HEK293 (cell line): ENCODE measurements around the gene TMEFF1.
A peak's percentile ranks its signal among the peaks of the same experiment; 100 is the strongest.

Experiments
- CTCF ChIA-PET: fragments of 350-600 bp; formaldehyde crosslinking; extraction: SDS; loops from one replicate; lab custom pipeline; 2021; ENCODE audit warnings: antibody characterized with exemption; lab: Yijun Ruan, JAX
- POLR2A ChIA-PET: fragments of 300-600 bp; formaldehyde crosslinking; extraction: SDS; loops from one replicate; lab custom pipeline; 2020; ENCODE audit warnings: antibody characterized with exemption, inconsistent platforms; lab: Yijun Ruan, JAX
- H3K27ac ChIP-seq: fragments of 200-500 bp; sonication (Bioruptor generic); 2 replicates; pipeline ENCODE4 v1.5.1; 2014; ENCODE audit warnings: low read depth, low read length, control low read depth, inconsistent platforms; ENCODE audit errors: extremely low read depth
- H3K36me3 ChIP-seq, 2 experiments: fragments of 200-500 bp in 1 of 2; sonication (Bioruptor generic) in 1 of 2; 1 replicate in 1 of 2; 2 replicates in 1 of 2; pipeline ENCODE4 v1.5.1; 2014 to 2017; ENCODE audit warnings: inconsistent platforms in 2 of 2, low read length in 2 of 2; ENCODE audit not compliant: control insufficient read depth in 2 of 2, insufficient read depth in 1 of 2
- H3K4me1 ChIP-seq: fragments of 200-500 bp; sonication (Bioruptor generic); 2 replicates; pipeline ENCODE4 v1.5.1; 2014; ENCODE audit warnings: mild to moderate bottlenecking, low read length, inconsistent platforms; ENCODE audit not compliant: control insufficient read depth, insufficient read depth
- H3K4me3 ChIP-seq: 2 replicates; pipeline ENCODE4 v1.5.1; 2011; ENCODE audit warnings: low read depth, mild to moderate bottlenecking, control low read depth, low read length, moderate library complexity
- H3K9me3 ChIP-seq: fragments of 200-500 bp; sonication (Bioruptor generic); 2 replicates; pipeline ENCODE4 v1.5.1; 2014; ENCODE audit warnings: low read depth, low read length, inconsistent platforms; ENCODE audit not compliant: control insufficient read depth, insufficient read depth
- AEBP2 ChIP-seq: fragments of 450-650 bp; formaldehyde crosslinking; IDR thresholded peaks from 2 replicates; pipeline ENCODE4 v1.5.1; 2016; ENCODE audit warnings: missing biosample characterization, missing genetic modification characterization, borderline replicate concordance
- IKZF3 ChIP-seq: fragments of 450-650 bp; IDR thresholded peaks from 2 replicates; pipeline ENCODE4 v1.5.0; 2018; ENCODE audit warnings: missing biosample characterization, mild to moderate bottlenecking, missing genetic modification characterization, moderate library complexity
- KLF10 ChIP-seq: fragments of 450-650 bp; IDR thresholded peaks from 2 replicates; pipeline ENCODE4 v1.5.1; 2018; ENCODE audit warnings: missing biosample characterization, mild to moderate bottlenecking, missing genetic modification characterization
- PRDM10 ChIP-seq: fragments of 450-650 bp; formaldehyde crosslinking; IDR thresholded peaks from 2 replicates; pipeline ENCODE4 v1.5.1; 2016; ENCODE audit warnings: missing biosample characterization, missing genetic modification characterization
- SP3 ChIP-seq: fragments of 450-650 bp; formaldehyde crosslinking; IDR thresholded peaks from 2 replicates; pipeline ENCODE4 v1.5.1; 2016; ENCODE audit warnings: missing biosample characterization, missing genetic modification characterization
- ZFHX2 ChIP-seq: fragments of 450-650 bp; formaldehyde crosslinking; conservative IDR thresholded peaks from 2 replicates; pipeline ENCODE4 v1.5.1; 2016; ENCODE audit warnings: missing biosample characterization, missing genetic modification characterization
- ZFP69B ChIP-seq: fragments of 450-650 bp; formaldehyde crosslinking; IDR thresholded peaks from 2 replicates; pipeline ENCODE4 v1.5.1; 2016; ENCODE audit warnings: missing biosample characterization, missing genetic modification characterization
- ZNF121 ChIP-seq: fragments of 450-650 bp; formaldehyde crosslinking; IDR thresholded peaks from 2 replicates; pipeline ENCODE4 v1.5.1; 2016; ENCODE audit warnings: missing biosample characterization, missing genetic modification characterization
- ZNF19 ChIP-seq: fragments of 450-650 bp; formaldehyde crosslinking; IDR thresholded peaks from 2 replicates; pipeline ENCODE4; 2016; ENCODE audit warnings: missing biosample characterization, missing genetic modification characterization, low read depth
- ZNF324 ChIP-seq: fragments of 450-650 bp; formaldehyde crosslinking; IDR thresholded peaks from 2 replicates; pipeline ENCODE4 v1.5.1; 2016; ENCODE audit warnings: missing biosample characterization, missing genetic modification characterization
- ZNF362 ChIP-seq: fragments of 450-650 bp; formaldehyde crosslinking; IDR thresholded peaks from 2 replicates; pipeline ENCODE4 v1.5.1; 2016; ENCODE audit warnings: missing biosample characterization, missing genetic modification characterization
- ZNF449 ChIP-seq: fragments of 450-650 bp; formaldehyde crosslinking; IDR thresholded peaks from 2 replicates; pipeline ENCODE4 v1.5.1; 2017; ENCODE audit warnings: missing biosample characterization, mild to moderate bottlenecking, missing genetic modification characterization, moderate library complexity
- ZNF513 ChIP-seq: fragments of 450-650 bp; IDR thresholded peaks from 2 replicates; pipeline ENCODE4 v1.5.1; 2018; ENCODE audit warnings: missing biosample characterization, missing genetic modification characterization
- ZNF544 ChIP-seq: fragments of 450-650 bp; formaldehyde crosslinking; IDR thresholded peaks from 2 replicates; pipeline ENCODE4 v1.5.0; 2017; ENCODE audit warnings: missing biosample characterization, missing genetic modification characterization
- ZNF596 ChIP-seq: fragments of 450-650 bp; IDR thresholded peaks from 2 replicates; pipeline ENCODE4 v1.5.0; 2018; ENCODE audit warnings: missing biosample characterization, mild to moderate bottlenecking, missing genetic modification characterization, moderate library complexity
- ZXDB ChIP-seq: fragments of 450-650 bp; formaldehyde crosslinking; IDR thresholded peaks from 2 replicates; pipeline ENCODE4 v1.5.1; 2016; ENCODE audit warnings: missing biosample characterization, missing genetic modification characterization

The TMEFF1 gene

GRCh38 chr9:100472788-100473275 is at the start of gene TMEFF1:
TMEFF1 (plus strand) TSS chr9:100473149; CDS start chr9:100473545, 396 bp downstream.
- CTCF ChIA-PET, result interaction anchor here (0.7 to 1.4 kb wide), 2 partner anchors 36 to 53 kb away, joined by 3 read pairs; no protein-coding TSS in a partner anchor
- Histone ChIP-seq H3K9me3 (no peaks in the 10 kb centered on the region), H3K4me3 (peak within 1 kb of the TSS; percentile 91), H3K36me3 (no peaks in the 10 kb centered on the region), H3K4me1 (peaks cover 8% of the 10 kb centered on the region; the same call in 1 of the 2 replicates)
- TF ChIP-seq AEBP2 (tag by site-specific recombination) (no peak), ZXDB (tag by site-specific recombination) (0 out of 2 replicates have a peak, but pooled peaks have one; percentile 33), ZFP69B (0 out of 2 replicates have a peak, but pooled peaks have one; percentile 34), ZNF324 (no peak), KLF10 (tag by site-specific recombination) (peak; percentile 84; the same call in 1 of the 2 replicates), PRDM10 (tag by site-specific recombination) (peak; percentile 16; the same call in 1 of the 2 replicates), ZFHX2 (tag by site-specific recombination) (0 out of 2 replicates have a peak, but pooled peaks have one; percentile 16), ZNF513 (tag by site-specific recombination) (no peak)
- TF ChIP-seq, all 188 proteins: peak for 5
- H3K27ac ChIP-seq, result peak within 1 kb of the TSS; percentile 54; the same call in 1 of the 2 replicates
- POLR2A ChIA-PET, result interaction anchor here (1.1 to 1.4 kb wide), 2 partner anchors 13 to 185 kb away, joined by 3 read pairs; no protein-coding TSS in a partner anchor

- Histone ChIP-seq H3K4me1 (peaks cover 10% of the 10 kb centered on the region; the same call in 1 of the 2 replicates), H3K4me3 (no peak overlapping the region), H3K36me3 (no peaks in the 10 kb centered on the region), H3K27ac (no peak overlapping the region), H3K9me3 (no peaks in the 10 kb centered on the region)
- CTCF ChIA-PET, result interaction anchor here (0.6 to 4.2 kb wide), 5 partner anchors 11 to 189 kb away, joined by 3 to 26 read pairs (median 3); no protein-coding TSS in a partner anchor
- POLR2A ChIA-PET, result interaction anchor here (0.6 to 1.5 kb wide), 2 partner anchors 14 to 17 kb away, joined by 3 to 10 read pairs; no protein-coding TSS in a partner anchor
- TF ChIP-seq ZNF19 (no peak), ZNF596 (tag by site-specific recombination) (no peak), ZNF449 (tag by site-specific recombination) (no peak), IKZF3 (tag by site-specific recombination) (no peak), ZNF121 (tag by site-specific recombination) (no peak), ZNF544 (tag by site-specific recombination) (no peak), ZNF362 (tag by site-specific recombination) (no peak), SP3 (tag by site-specific recombination) (no peak)
Measured at GRCh38 chr9:100425758-100426157, 47.2 kb upstream of the TMEFF1 start.
